Neutrophil (primary cell): Measurements from ENCODE around the gene DPYD.

Experiments used
- H3K27ac ChIP-seq: fragments of 200-600 bp; sonication (generic); 2 replicates; pipeline ENCODE4 v1.5.1; 2016; ENCODE audit warnings: mild to moderate bottlenecking, moderate library complexity
- H3K27me3 ChIP-seq: fragments of 200-600 bp; sonication (generic); 2 replicates; pipeline ENCODE4 v1.6.0; 2016; ENCODE audit warnings: mild to moderate bottlenecking
- H3K36me3 ChIP-seq: fragments of 200-600 bp; sonication (generic); 2 replicates; pipeline ENCODE4 v1.5.1; 2017
- H3K4me1 ChIP-seq, 2 experiments: fragments of 200-600 bp in 1 of 2; sonication (generic) in 1 of 2; 1 replicate in 1 of 2; 2 replicates in 1 of 2; pipeline versions ENCODE4 v1.5.1 to v1.6.1; 2013 to 2016; ENCODE audit warnings: low read depth in 1 of 2, low read length in 1 of 2, mild to moderate bottlenecking in 1 of 2, moderate library complexity in 1 of 2; ENCODE audit not compliant: control insufficient read depth in 1 of 2, insufficient read depth in 1 of 2
- H3K4me3 ChIP-seq, 2 experiments: fragments of 200-600 bp in 1 of 2; sonication (generic) in 1 of 2; 1 replicate in 1 of 2; 2 replicates in 1 of 2; pipeline ENCODE4 v1.5.1; 2013 to 2016; ENCODE audit warnings: low read depth in 1 of 2, low read length in 1 of 2, mild to moderate bottlenecking in 1 of 2, moderate library complexity in 1 of 2
- H3K9me3 ChIP-seq: fragments of 200-600 bp; sonication (generic); 2 replicates; pipeline ENCODE4 v1.5.1; 2016
- TF ChIP-seq, protein P1 (sequence below): fragments of 200-600 bp; sonication (generic); IDR thresholded peaks from 2 replicates; pipeline ENCODE4 v1.5.1; 2016; ENCODE audit warnings: antibody characterized with exemption

The DPYD gene

DNA sequence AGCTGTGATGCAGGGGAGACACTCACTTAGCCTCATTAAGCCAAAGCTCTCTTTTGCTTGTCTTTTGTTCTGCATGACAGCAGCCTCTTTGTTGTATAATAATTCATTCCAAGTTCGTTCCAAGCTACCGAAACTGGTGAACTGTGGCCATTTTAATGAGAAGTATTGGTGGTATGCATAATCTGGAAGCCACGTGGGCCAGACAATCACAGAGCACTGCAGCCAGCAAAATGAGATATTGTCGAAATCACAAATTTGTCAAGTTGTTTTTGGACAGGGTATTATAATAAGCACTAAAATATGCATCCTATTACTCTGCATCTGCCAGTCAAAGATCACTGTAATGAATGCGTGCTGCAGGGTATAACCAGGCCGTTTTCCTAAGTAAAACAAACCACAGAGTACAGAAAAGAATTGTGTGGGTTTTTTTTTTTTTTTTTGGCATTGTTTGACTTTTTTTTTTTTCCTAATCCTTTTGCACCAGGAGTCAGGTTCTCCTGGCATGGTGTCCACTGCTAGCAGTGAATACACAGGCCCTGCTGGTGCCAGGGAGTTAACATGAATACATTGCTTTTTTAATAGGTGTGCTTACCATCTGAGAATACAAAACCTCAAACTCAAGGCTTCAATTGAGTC, 775.4 kb downstream of the DPYD start:
- Histone ChIP-seq H3K4me3 (no peak overlapping the region), H3K27ac (no peak overlapping the region), H3K9me3 (no peaks in the 10 kb centered on the region), H3K27me3 (no peaks in the 10 kb centered on the region), H3K36me3 (no peaks in the 10 kb centered on the region), H3K4me1 (peaks cover 3 to 5% of the 10 kb centered on the region in 2 experiments)
- TF ChIP-seq, protein P1, sequence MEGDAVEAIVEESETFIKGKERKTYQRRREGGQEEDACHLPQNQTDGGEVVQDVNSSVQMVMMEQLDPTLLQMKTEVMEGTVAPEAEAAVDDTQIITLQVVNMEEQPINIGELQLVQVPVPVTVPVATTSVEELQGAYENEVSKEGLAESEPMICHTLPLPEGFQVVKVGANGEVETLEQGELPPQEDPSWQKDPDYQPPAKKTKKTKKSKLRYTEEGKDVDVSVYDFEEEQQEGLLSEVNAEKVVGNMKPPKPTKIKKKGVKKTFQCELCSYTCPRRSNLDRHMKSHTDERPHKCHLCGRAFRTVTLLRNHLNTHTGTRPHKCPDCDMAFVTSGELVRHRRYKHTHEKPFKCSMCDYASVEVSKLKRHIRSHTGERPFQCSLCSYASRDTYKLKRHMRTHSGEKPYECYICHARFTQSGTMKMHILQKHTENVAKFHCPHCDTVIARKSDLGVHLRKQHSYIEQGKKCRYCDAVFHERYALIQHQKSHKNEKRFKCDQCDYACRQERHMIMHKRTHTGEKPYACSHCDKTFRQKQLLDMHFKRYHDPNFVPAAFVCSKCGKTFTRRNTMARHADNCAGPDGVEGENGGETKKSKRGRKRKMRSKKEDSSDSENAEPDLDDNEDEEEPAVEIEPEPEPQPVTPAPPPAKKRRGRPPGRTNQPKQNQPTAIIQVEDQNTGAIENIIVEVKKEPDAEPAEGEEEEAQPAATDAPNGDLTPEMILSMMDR: no peak

DNA sequence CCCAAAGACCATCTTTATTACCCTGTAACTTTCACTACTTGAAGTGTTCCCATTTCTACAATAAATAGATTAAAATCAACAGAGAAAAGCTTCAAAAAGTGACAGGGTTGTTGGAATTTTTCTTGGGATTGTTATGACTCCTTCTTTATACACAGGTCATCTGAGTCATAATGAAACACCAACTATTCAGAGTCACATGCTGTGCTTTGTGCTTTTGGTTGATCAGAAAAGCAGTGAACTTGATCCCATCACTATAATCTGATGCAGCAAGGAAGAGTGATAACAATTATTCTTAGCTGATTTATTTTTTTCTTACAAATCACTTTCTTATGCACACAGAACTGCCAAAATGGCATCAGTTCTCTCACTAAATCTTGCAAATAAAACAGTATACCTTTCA, 776.3 kb downstream of the DPYD start:
- Histone ChIP-seq H3K36me3 (no peaks in the 10 kb centered on the region), H3K27me3 (no peaks in the 10 kb centered on the region), H3K4me1 (peaks cover 0 to under 1% of the 10 kb centered on the region in 2 experiments), H3K27ac (no peak overlapping the region), H3K9me3 (no peaks in the 10 kb centered on the region), H3K4me3 (no peak overlapping the region)
- TF ChIP-seq, protein P1: no peak

DNA sequence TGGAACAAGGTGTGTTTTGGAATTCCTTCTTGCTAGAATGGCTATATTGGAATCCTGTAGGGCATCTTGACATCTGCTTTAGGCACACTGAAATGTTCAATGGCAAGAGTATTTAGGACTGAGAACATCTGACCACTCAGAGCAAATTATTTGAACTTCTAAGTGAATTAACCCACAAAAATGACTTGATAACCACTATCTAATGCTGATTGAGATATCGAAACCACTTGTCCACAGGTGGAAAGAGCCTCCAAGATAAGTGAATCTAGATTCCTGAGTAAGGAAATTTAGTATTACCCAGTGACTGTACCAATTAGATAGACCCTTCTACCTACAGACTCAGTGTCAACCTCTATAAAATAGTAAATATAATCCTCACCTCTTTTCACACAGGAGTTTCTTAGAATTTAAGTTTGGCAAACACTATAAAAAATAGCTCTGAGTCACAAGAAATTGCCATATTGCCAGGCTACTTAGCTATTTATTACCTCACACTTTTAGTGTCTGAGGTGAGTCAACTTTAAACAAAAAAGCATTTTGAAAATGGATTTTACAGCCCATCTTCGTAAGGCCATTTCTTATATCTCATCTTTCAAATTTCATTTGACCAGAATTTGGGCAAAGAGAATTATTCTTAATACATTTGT, 777.5 kb downstream of the DPYD start:
- no peak overlapping the region for H3K27ac ChIP-seq

DNA sequence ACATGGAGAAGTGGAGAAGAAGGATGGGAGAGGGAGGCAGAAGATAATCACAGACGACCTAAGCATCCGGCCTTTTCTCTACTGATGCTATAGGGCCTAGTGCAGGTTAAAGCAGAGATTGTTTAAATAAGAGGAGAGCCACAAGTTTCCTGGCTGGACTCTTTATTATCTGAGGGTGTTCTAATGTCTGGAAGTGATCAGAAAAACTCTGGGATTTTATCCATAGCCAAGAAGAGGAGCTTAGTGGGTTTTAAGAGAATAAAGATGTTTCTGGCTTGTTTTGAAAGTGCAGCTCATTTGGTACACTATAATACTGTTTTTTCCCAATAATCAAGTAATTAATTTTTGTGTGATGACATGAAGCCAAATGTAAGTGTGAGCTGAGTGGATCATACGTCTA, 780.2 kb downstream of the DPYD start:
- H3K9me3 ChIP-seq: no peaks in the 10 kb centered on the region
- no peaks in the 10 kb centered on the region for H3K27me3 ChIP-seq
- no peak overlapping the region for H3K27ac ChIP-seq
- H3K36me3 ChIP-seq: peaks cover 5% of the 10 kb centered on the region
- H3K4me1 ChIP-seq: no peaks in the 10 kb centered on the region
- no peak overlapping the region for H3K4me3 ChIP-seq
- TF ChIP-seq, protein P1: no peak

More for the DNA sequence above, 777.5 kb downstream of the DPYD start:
- H3K36me3 ChIP-seq: no peaks in the 10 kb centered on the region
- H3K4me3 ChIP-seq: no peak overlapping the region
- no peaks in the 10 kb centered on the region for H3K9me3 ChIP-seq
- no peaks in the 10 kb centered on the region for H3K4me1 ChIP-seq
- H3K27me3 ChIP-seq: no peaks in the 10 kb centered on the region
- TF ChIP-seq, protein P1: no peak

DNA sequence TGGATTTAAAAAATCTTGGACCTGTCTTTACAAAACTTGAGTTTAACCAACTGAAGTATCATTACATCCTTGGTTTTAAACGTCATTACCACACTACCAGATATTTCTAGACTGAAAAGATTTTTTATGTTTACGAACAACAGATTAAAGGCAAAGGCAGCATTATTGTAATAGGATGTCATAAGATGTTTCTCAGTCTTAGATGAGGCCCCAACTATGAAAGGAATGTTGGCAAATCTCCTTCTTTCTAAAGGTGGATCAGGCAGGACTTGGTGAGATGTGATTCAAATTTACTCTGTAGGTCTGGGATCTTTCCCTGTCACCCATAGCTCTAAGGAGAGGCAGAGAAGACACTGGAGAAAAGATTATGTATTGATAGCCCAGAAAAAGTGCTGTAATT, 781.3 kb downstream of the DPYD start:
- H3K4me1 ChIP-seq: no peaks in the 10 kb centered on the region
- no peak overlapping the region for H3K4me3 ChIP-seq
- no peaks in the 10 kb centered on the region for H3K9me3 ChIP-seq
- TF ChIP-seq, protein P1: no peak
- no peak overlapping the region for H3K27ac ChIP-seq
- no peaks in the 10 kb centered on the region for H3K27me3 ChIP-seq
- peaks cover 5% of the 10 kb centered on the region for H3K36me3 ChIP-seq
